H1 (cell line): ENCODE data around the gene CSNK1D.
"Not testable (repeated sequence)": the region's sequence is repeated elsewhere in the genome, so short reads cannot be mapped to it uniquely, and the experiment has no call there.

Source experiments
- CEBPB ChIP-seq: IDR thresholded peaks from 2 replicates; pipeline ENCODE4 v1.6.1; 2012; ENCODE audit warnings: low read depth, low read length
- CTCF ChIP-seq, 3 experiments: IDR thresholded peaks; 1 replicate in 2 of 3; 2 replicates in 1 of 3; pipeline versions ENCODE4 v1.5.1 to v1.6.1; 2011; ENCODE audit warnings: low read length in 3 of 3, mild to moderate bottlenecking in 3 of 3, inconsistent platforms in 2 of 3, low read depth in 1 of 3, moderate library complexity in 1 of 3; ENCODE audit not compliant: insufficient read depth in 1 of 3; ENCODE audit errors: control extremely low read depth in 1 of 3
- EZH2 ChIP-seq: fragments of 200-600 bp; sonication (generic); IDR thresholded peaks from 2 replicates; pipeline ENCODE4 v1.7.1; 2012; ENCODE audit warnings: low read depth, mild to moderate bottlenecking, moderate library complexity, low read length, inconsistent platforms; ENCODE audit not compliant: severe bottlenecking
- GABPA ChIP-seq: IDR thresholded peaks from 2 replicates; pipeline ENCODE4 v1.6.1; 2011; ENCODE audit warnings: mild to moderate bottlenecking, low read length, moderate library complexity, borderline replicate concordance; ENCODE audit not compliant: insufficient read depth
- KDM1A ChIP-seq: fragments of 200-600, 300-600 bp; sonication (generic); IDR thresholded peaks from 2 replicates; pipeline ENCODE4 v1.7.1; 2016; ENCODE audit warnings: mild to moderate bottlenecking, low read length, borderline replicate concordance
- POLR2A ChIP-seq, 2 experiments: IDR thresholded peaks; 1 replicate in 1 of 2; 2 replicates in 1 of 2; pipeline ENCODE4 v1.6.1; 2011; ENCODE audit warnings: low read depth in 2 of 2, low read length in 2 of 2, mild to moderate bottlenecking in 2 of 2; ENCODE audit errors: control extremely low read depth in 1 of 2
- POLR2AphosphoS5 ChIP-seq: IDR thresholded peaks from 2 replicates; pipeline ENCODE4 v1.6.1; 2011; ENCODE audit warnings: low read depth, low read length
- RNF2 ChIP-seq: fragments of 200-900, 300-1000 bp; sonication (generic); IDR thresholded peaks from 2 replicates; pipeline ENCODE4 v1.7.1; 2016; ENCODE audit warnings: borderline replicate concordance, low read depth, mild to moderate bottlenecking, antibody characterized with exemption, low read length; ENCODE audit not compliant: poor library complexity, severe bottlenecking; ENCODE audit errors: missing control alignments
- SIN3A ChIP-seq, 2 experiments: IDR thresholded peaks in 1 of 2; conservative IDR thresholded peaks in 1 of 2; 2 replicates each; pipeline ENCODE4 v1.6.1; 2011 to 2012; ENCODE audit warnings: low read length in 2 of 2, improper control_type of control experiment in 1 of 2, low read depth in 1 of 2, mild to moderate bottlenecking in 1 of 2
- SP1 ChIP-seq: IDR thresholded peaks from 2 replicates; pipeline ENCODE4 v1.6.1; 2011; ENCODE audit warnings: low read depth, low read length
- SRF ChIP-seq: IDR thresholded peaks from 2 replicates; pipeline ENCODE4 v1.6.1; 2011; ENCODE audit warnings: mild to moderate bottlenecking, low read depth, low read length, moderate library complexity
- TCF12 ChIP-seq: IDR thresholded peaks from 2 replicates; pipeline ENCODE4 v1.6.1; 2011; ENCODE audit warnings: low read depth, mild to moderate bottlenecking, low read length
- ZNF274 ChIP-seq: IDR thresholded peaks from 2 replicates; pipeline ENCODE4 v1.7.0; 2012; ENCODE audit warnings: low read length, borderline replicate concordance; ENCODE audit errors: extremely low read depth
- TF ChIP-seq, protein P1 (sequence below): IDR thresholded peaks from 2 replicates; pipeline ENCODE4 v1.6.1; 2011; ENCODE audit warnings: low read length, improper control_type of control experiment

DNA sequence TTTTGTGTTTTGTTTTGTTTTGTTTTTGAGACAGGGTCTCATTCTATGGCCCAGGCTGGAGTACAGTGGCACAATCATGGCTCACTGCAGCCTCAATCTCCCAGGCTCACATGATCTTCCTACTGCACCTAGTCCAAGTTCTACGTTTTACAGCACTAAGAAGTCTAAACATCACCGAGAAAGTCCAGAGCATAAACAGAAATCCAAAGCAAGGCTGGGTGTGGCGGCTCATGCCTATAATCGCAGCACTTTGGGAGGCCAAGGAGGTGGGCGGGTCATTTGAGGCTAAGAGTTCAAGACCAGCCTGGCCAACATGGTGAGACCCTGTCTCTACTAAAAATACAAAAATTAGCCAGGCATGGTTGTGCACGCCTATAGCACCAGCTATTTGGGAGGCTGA, 80.5 kb downstream of the CSNK1D start:
- not testable (repeated sequence) for TF ChIP-seq CTCF (IDR thresholded peaks at IDR 0.05; ENCODE audit: control extremely low read depth in 1 of 3, insufficient read depth in 1 of 3, low read depth in 1 of 3, low read length in 3 of 3); RNF2; SRF; EZH2; TCF12; POLR2A (IDR thresholded peaks at IDR 0.05; ENCODE audit: control extremely low read depth in 1 of 2, low read depth in 2 of 2, low read length in 2 of 2); SP1; POLR2AphosphoS5; GABPA; ZNF274; KDM1A; SIN3A (conservative IDR thresholded peaks at IDR 0.05 in 1 of 2, IDR thresholded peaks at IDR 0.05 in 1 of 2; ENCODE audit: low read depth in 1 of 2, low read length in 2 of 2); CEBPB
- TF ChIP-seq, protein P1, sequence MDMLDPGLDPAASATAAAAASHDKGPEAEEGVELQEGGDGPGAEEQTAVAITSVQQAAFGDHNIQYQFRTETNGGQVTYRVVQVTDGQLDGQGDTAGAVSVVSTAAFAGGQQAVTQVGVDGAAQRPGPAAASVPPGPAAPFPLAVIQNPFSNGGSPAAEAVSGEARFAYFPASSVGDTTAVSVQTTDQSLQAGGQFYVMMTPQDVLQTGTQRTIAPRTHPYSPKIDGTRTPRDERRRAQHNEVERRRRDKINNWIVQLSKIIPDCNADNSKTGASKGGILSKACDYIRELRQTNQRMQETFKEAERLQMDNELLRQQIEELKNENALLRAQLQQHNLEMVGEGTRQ, result not testable (repeated sequence)
